HG03175 (cell line): Measurements from ENCODE around the gene CDCA8.
"Not testable (repeated sequence)": the region's sequence is repeated elsewhere in the genome, so short reads cannot be mapped to it uniquely, and the experiment has no call there.

Experiments used
- ATAC-seq: cut with Tn5 transposase; IDR thresholded peaks from one replicate; pipeline ENCODE4 v1.9.1; 2021; ENCODE audit warnings: mild to moderate bottlenecking, moderate library complexity; ENCODE audit not compliant: unreplicated experiment

Gene CDCA8

GRCh38 chr1:37672136-37672870 is 20.0 kb upstream of the CDCA8 start:
- ATAC-seq: no peak

- no peak for ATAC-seq
These were observed 18.4 kb upstream of the CDCA8 start for GRCh38 chr1:37673920-37674319.

- no peak for ATAC-seq
These were observed 15.8 kb upstream of the CDCA8 start for GRCh38 chr1:37676281-37677142.

GRCh38 chr1:37677143-37677439 is 15.2 kb upstream of the CDCA8 start:
- ATAC-seq: no peak

- no peak for ATAC-seq
These were observed 14.5 kb upstream of the CDCA8 start for GRCh38 chr1:37677808-37678207.

GRCh38 chr1:37680933-37681332 is 11.4 kb upstream of the CDCA8 start:
- ATAC-seq: no peak

- ATAC-seq: no peak
These were observed 9.9 kb upstream of the CDCA8 start for GRCh38 chr1:37682334-37682987.

GRCh38 chr1:37684182-37684581 is 8.1 kb upstream of the CDCA8 start:
- not testable (repeated sequence) for ATAC-seq

GRCh38 chr1:37685722-37686121 is 6.6 kb upstream of the CDCA8 start:
- no peak for ATAC-seq

- not testable (repeated sequence) for ATAC-seq
These were observed 4.6 kb upstream of the CDCA8 start for GRCh38 chr1:37687764-37688163.

GRCh38 chr1:37688926-37689325 is 3.4 kb upstream of the CDCA8 start:
- ATAC-seq: no peak

- no peak for ATAC-seq
These were observed 729 bp upstream of the CDCA8 start for GRCh38 chr1:37691497-37692077.

- ATAC-seq: no peak
These were observed 489 bp downstream of the CDCA8 start for GRCh38 chr1:37692834-37693175.

GRCh38 chr1:37697090-37697489 is 4.8 kb downstream of the CDCA8 start:
- ATAC-seq: no peak

- ATAC-seq: no peak
These were observed 5.4 kb downstream of the CDCA8 start for GRCh38 chr1:37697737-37698136.

- no peak for ATAC-seq
These were observed 6.8 kb downstream of the CDCA8 start for GRCh38 chr1:37699147-37699546.

GRCh38 chr1:37701051-37701450 is 8.7 kb downstream of the CDCA8 start:
- ATAC-seq: no peak

- ATAC-seq: no peak
These were observed 10.7 kb downstream of the CDCA8 start for GRCh38 chr1:37703061-37703460.

GRCh38 chr1:37704966-37705365 is 12.7 kb downstream of the CDCA8 start:
- no peak for ATAC-seq

- ATAC-seq: no peak
These were observed 13.1 kb downstream of the CDCA8 start for GRCh38 chr1:37705399-37705798.

- no peak for ATAC-seq
These were observed 16.2 kb downstream of the CDCA8 start for GRCh38 chr1:37708471-37708870.

GRCh38 chr1:37714226-37714625 is 21.9 kb downstream of the CDCA8 start:
- no peak for ATAC-seq
